ENCODE measurements around the gene MB21D2.

Gene MB21D2

DNA sequence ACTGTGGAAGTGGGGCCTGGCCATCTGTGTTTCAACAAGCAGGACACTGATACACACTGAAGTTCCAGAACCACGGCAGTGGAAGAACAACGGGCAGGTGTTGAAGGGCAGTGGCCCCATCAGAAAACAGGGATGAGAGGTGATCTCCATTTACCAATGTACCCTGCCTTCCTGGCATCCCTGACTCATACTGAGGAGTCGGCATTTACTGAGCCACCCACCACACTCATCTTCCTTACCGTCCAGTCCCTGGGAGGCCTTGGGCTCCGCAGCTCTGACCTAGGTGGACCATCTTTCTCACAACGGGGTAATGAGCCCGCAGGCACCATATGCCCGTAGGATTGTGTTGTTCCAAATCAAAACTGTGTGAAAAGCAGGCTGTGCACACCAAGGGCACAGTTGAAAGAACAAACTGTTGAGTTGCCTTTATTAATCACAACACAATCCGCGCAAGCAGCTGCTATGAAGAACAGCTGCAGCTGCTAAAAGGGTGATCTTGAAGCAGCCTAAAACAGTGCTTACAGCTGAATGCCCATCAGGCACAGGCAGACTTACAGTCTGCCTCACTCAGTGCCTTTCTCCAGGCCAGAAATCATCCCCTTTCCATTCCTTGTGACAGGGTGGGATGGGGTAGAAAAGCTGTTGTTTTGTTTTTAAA is 12.9 kb downstream of the MB21D2 start:
- no peak overlapping the region for H3K4me3 ChIP-seq (replicated peaks; ENCODE audit: insufficient read depth, low read length)
- no peaks in the 10 kb centered on the region for H3K27me3 ChIP-seq (ENCODE audit: insufficient read depth, poor library complexity, severe bottlenecking)
- no peak overlapping the region for H3K27ac ChIP-seq (replicated peaks)
- DNase-seq (ENCODE audit: low read depth in 1 of 2, low spot score in 1 of 2) = no peak
- no peak for TF ChIP-seq POLR2AphosphoS5 (IDR thresholded peaks at IDR 0.05; ENCODE audit: low read depth)

DNA sequence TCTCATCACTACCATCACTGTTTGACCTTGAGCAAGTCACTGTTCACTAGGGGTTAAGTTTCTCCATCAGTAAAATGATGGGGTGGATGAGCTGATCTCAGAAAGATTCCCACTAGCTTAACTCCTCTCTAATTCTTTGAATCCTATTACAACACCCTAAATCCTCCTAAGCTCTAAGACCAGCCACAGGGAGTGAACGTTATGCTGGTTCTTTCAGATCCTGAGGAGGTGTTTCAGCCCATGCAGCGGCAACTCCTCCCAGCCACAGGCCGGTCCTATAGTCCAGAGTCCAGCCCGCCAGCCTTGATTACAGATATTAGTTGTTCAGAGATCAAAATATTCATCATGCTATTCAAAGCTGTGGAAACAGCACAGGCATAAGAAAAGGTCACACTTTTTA is 15.1 kb downstream of the MB21D2 start:
- Histone ChIP-seq H3K4me3 (replicated peaks; ENCODE audit: insufficient read depth, low read length) (no peak overlapping the region), H3K27me3 (ENCODE audit: insufficient read depth, poor library complexity, severe bottlenecking) (no peaks in the 10 kb centered on the region), H3K27ac (replicated peaks) (no peak overlapping the region)
- no peak for DNase-seq (ENCODE audit: low read depth in 1 of 2, low spot score in 1 of 2)
- TF ChIP-seq, protein P1, sequence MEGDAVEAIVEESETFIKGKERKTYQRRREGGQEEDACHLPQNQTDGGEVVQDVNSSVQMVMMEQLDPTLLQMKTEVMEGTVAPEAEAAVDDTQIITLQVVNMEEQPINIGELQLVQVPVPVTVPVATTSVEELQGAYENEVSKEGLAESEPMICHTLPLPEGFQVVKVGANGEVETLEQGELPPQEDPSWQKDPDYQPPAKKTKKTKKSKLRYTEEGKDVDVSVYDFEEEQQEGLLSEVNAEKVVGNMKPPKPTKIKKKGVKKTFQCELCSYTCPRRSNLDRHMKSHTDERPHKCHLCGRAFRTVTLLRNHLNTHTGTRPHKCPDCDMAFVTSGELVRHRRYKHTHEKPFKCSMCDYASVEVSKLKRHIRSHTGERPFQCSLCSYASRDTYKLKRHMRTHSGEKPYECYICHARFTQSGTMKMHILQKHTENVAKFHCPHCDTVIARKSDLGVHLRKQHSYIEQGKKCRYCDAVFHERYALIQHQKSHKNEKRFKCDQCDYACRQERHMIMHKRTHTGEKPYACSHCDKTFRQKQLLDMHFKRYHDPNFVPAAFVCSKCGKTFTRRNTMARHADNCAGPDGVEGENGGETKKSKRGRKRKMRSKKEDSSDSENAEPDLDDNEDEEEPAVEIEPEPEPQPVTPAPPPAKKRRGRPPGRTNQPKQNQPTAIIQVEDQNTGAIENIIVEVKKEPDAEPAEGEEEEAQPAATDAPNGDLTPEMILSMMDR (IDR thresholded peaks at IDR 0.05; ENCODE audit: insufficient read depth, low read length) = no peak
- TF ChIP-seq SPI1 (IDR thresholded peaks at IDR 0.05; ENCODE audit: borderline replicate concordance, low read depth) (no peak), GABPA (IDR thresholded peaks at IDR 0.05; ENCODE audit: low read depth) (no peak), POLR2AphosphoS5 (IDR thresholded peaks at IDR 0.05; ENCODE audit: low read depth) (no peak)
- TF ChIP-seq, protein P2, sequence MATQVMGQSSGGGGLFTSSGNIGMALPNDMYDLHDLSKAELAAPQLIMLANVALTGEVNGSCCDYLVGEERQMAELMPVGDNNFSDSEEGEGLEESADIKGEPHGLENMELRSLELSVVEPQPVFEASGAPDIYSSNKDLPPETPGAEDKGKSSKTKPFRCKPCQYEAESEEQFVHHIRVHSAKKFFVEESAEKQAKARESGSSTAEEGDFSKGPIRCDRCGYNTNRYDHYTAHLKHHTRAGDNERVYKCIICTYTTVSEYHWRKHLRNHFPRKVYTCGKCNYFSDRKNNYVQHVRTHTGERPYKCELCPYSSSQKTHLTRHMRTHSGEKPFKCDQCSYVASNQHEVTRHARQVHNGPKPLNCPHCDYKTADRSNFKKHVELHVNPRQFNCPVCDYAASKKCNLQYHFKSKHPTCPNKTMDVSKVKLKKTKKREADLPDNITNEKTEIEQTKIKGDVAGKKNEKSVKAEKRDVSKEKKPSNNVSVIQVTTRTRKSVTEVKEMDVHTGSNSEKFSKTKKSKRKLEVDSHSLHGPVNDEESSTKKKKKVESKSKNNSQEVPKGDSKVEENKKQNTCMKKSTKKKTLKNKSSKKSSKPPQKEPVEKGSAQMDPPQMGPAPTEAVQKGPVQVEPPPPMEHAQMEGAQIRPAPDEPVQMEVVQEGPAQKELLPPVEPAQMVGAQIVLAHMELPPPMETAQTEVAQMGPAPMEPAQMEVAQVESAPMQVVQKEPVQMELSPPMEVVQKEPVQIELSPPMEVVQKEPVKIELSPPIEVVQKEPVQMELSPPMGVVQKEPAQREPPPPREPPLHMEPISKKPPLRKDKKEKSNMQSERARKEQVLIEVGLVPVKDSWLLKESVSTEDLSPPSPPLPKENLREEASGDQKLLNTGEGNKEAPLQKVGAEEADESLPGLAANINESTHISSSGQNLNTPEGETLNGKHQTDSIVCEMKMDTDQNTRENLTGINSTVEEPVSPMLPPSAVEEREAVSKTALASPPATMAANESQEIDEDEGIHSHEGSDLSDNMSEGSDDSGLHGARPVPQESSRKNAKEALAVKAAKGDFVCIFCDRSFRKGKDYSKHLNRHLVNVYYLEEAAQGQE (IDR thresholded peaks at IDR 0.05; ENCODE audit: insufficient replicate concordance, low read depth) = no peak

DNA sequence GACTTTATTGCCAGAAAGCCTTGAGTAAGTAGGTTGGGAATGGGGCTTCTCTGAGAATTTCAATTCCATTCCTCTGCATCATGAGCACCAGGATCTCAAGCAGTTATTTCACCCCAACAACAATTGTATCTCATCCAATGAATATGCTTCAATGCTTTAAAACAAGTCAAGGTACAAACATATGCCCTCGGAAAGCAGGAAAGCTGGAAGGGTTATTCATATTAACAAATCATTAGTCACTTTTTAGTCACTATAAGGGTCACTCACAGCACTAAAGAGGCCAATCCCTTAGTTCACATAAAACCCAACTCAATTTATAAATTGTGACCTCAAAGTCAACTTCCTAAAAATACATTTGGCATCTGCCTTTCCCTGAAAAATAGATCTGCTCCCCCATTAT is 16.2 kb downstream of the MB21D2 start:
- Histone ChIP-seq H3K27me3 (ENCODE audit: insufficient read depth, poor library complexity, severe bottlenecking) (no peaks in the 10 kb centered on the region), H3K4me3 (replicated peaks; ENCODE audit: insufficient read depth, low read length) (no peak overlapping the region), H3K27ac (replicated peaks) (no peak overlapping the region)
- TF ChIP-seq, protein P1 (IDR thresholded peaks at IDR 0.05; ENCODE audit: insufficient read depth, low read length) = no peak
- TF ChIP-seq GABPA (IDR thresholded peaks at IDR 0.05; ENCODE audit: low read depth) (no peak), SPI1 (IDR thresholded peaks at IDR 0.05; ENCODE audit: borderline replicate concordance, low read depth) (no peak), POLR2AphosphoS5 (IDR thresholded peaks at IDR 0.05; ENCODE audit: low read depth) (no peak)
- TF ChIP-seq, protein P2 (IDR thresholded peaks at IDR 0.05; ENCODE audit: insufficient replicate concordance, low read depth) = no peak
- DNase-seq (ENCODE audit: low read depth in 1 of 2, low spot score in 1 of 2) = no peak

DNA sequence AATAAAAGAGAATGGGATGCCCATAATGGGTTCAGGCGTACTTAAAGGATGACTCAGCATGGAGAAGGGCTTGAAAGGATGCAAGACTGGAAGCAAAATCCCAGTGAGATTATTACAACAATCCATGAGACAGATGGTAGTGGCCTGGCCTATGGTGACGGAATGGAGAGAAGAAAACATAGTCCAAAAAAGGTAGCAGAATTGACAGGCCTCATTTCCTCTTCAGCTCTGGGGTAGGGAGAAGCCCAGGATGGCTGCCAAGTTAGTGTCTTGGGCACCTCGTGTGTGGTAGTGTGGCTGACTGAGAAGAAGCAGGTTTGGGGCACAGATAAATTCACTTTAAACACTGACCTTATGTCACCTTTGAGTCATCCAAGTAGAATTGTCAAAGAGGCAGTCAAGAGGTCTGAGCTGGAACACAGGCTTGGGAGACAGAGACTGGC is 18.1 kb downstream of the MB21D2 start:
- TF ChIP-seq, protein P2 (IDR thresholded peaks at IDR 0.05; ENCODE audit: insufficient replicate concordance, low read depth) = no peak
- TF ChIP-seq POLR2AphosphoS5 (IDR thresholded peaks at IDR 0.05; ENCODE audit: low read depth) (no peak), GABPA (IDR thresholded peaks at IDR 0.05; ENCODE audit: low read depth) (no peak), SPI1 (IDR thresholded peaks at IDR 0.05; ENCODE audit: borderline replicate concordance, low read depth) (no peak)
- TF ChIP-seq, protein P1 (IDR thresholded peaks at IDR 0.05; ENCODE audit: insufficient read depth, low read length) = no peak
- H3K27me3 ChIP-seq (ENCODE audit: insufficient read depth, poor library complexity, severe bottlenecking) = no peaks in the 10 kb centered on the region
- no peak overlapping the region for H3K27ac ChIP-seq (replicated peaks)
- DNase-seq (ENCODE audit: low read depth in 1 of 2, low spot score in 1 of 2) = no peak
- H3K4me3 ChIP-seq (replicated peaks; ENCODE audit: insufficient read depth, low read length) = no peak overlapping the region
